ENCODE data around the gene ST7.

Gene ST7

DNA sequence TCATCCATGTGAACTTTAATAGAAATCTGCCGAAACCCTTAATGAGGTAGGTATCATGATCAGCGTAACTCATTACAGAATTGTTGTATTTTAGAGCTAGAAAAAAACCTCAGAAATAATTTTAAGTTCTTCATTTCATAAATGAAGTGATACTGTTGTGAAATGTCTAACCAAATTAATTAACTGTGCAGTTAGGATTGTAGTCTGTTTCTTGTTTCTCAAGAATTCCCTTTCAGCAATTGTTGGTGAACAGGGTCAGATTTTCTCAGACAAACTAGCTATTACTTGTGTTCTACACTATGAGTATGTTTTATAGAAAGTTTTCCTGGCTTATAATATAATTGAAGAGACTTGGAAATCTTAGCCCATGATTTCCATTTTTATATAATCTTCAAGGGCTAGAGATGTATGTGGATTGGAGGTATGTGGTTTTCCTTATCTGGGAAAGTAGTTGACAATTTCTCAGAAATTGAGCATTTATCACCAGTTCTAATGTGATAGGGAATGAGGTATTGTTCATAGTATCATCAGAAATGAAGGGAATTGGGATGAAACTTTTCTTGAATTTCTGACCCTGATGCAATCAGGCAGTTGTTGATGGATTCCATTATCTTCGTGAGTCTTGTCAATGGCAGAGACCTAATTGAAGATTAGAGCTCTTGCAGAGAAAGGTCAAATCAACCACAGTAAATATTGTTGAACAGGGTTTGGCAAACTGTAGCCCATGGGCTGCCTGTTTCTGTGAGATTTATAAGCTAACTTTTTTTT lies 55.0 kb downstream of the ST7 start:
- H3K27me3 ChIP-seq (ENCODE audit: control insufficient read depth, insufficient read depth, low read length) = no peaks in the 10 kb centered on the region
- H3K36me3 ChIP-seq (ENCODE audit: control insufficient read depth, insufficient read depth, low read length) = no peaks in the 10 kb centered on the region
- no peak overlapping the region for H3K27ac ChIP-seq (ENCODE audit: low read depth, low read length)
- H3K4me1 ChIP-seq (ENCODE audit: control insufficient read depth, insufficient read depth, low read length) = peaks cover 8% of the 10 kb centered on the region
- H3K4me3 ChIP-seq (ENCODE audit: low read length) = no peak overlapping the region
- H3K9ac ChIP-seq (ENCODE audit: low read length) = no peak overlapping the region

GRCh38 chr7:117008886-117009531 lies 55.7 kb downstream of the ST7 start:
- H3K27ac ChIP-seq (ENCODE audit: low read depth, low read length) = no peak overlapping the region
- no peaks in the 10 kb centered on the region for H3K36me3 ChIP-seq (ENCODE audit: control insufficient read depth, insufficient read depth, low read length)
- H3K9ac ChIP-seq (ENCODE audit: low read length) = no peak overlapping the region
- no peaks in the 10 kb centered on the region for H3K27me3 ChIP-seq (ENCODE audit: control insufficient read depth, insufficient read depth, low read length)
- H3K4me1 ChIP-seq (ENCODE audit: control insufficient read depth, insufficient read depth, low read length) = peaks cover 8% of the 10 kb centered on the region
- H3K4me3 ChIP-seq (ENCODE audit: low read length) = no peak overlapping the region

GRCh38 chr7:117009705-117010361 lies 56.5 kb downstream of the ST7 start:
- Histone ChIP-seq H3K4me3 (ENCODE audit: low read length) (no peak overlapping the region), H3K27ac (ENCODE audit: low read depth, low read length) (no peak overlapping the region), H3K27me3 (ENCODE audit: control insufficient read depth, insufficient read depth, low read length) (no peaks in the 10 kb centered on the region), H3K36me3 (ENCODE audit: control insufficient read depth, insufficient read depth, low read length) (no peaks in the 10 kb centered on the region), H3K4me1 (ENCODE audit: control insufficient read depth, insufficient read depth, low read length) (peaks cover 8% of the 10 kb centered on the region), H3K9ac (ENCODE audit: low read length) (no peak overlapping the region)

GRCh38 chr7:117010375-117011133 lies 57.3 kb downstream of the ST7 start:
- H3K36me3 ChIP-seq (ENCODE audit: control insufficient read depth, insufficient read depth, low read length) = no peaks in the 10 kb centered on the region
- H3K4me1 ChIP-seq (ENCODE audit: control insufficient read depth, insufficient read depth, low read length) = peaks cover 8% of the 10 kb centered on the region
- H3K9ac ChIP-seq (ENCODE audit: low read length) = no peak overlapping the region
- H3K4me3 ChIP-seq (ENCODE audit: low read length) = no peak overlapping the region
- no peaks in the 10 kb centered on the region for H3K27me3 ChIP-seq (ENCODE audit: control insufficient read depth, insufficient read depth, low read length)
- no peak overlapping the region for H3K27ac ChIP-seq (ENCODE audit: low read depth, low read length)

DNA sequence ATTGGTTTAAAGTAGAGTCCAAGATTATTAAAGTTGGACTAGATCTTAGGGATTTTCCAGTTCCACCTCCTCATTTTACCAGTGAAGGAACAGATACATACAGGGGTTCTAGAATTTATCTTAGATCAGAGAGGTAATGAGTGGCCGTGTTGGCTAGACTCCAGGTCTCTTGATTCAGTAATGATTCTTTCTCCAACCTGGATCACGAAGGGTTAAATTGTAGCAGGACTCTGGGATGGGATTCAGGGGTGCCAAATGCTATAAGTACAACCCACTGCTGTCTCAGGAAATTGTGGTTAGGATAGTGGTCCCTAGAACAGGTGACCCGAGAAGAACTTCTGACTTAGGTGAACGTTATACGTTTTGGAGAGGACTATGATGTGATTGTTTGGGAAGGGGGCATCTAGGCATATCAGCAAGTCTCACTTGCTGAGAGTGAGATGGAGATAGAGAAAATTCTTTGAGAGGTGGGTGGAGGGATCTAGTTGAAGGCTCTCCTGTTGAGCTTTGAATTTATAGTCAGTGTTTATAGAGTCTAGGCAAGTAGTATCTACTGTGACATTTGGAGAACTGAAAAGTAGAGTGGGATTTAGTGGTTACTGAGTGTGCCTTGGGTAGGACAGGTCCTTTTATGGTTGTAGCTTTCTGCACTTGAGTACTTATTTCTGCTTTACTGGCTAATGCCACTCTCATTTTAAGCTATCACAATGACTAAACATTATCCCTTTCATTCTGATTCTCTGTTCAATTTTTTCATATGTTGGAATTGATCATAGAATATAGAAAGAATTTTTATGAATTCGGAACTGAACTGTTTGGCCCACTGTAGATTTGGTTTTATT lies 58.3 kb downstream of the ST7 start:
- Histone ChIP-seq H3K4me3 (ENCODE audit: low read length) (no peak overlapping the region), H3K36me3 (ENCODE audit: control insufficient read depth, insufficient read depth, low read length) (no peaks in the 10 kb centered on the region), H3K27ac (ENCODE audit: low read depth, low read length) (no peak overlapping the region), H3K9ac (ENCODE audit: low read length) (no peak overlapping the region), H3K4me1 (ENCODE audit: control insufficient read depth, insufficient read depth, low read length) (peaks cover 8% of the 10 kb centered on the region), H3K27me3 (ENCODE audit: control insufficient read depth, insufficient read depth, low read length) (no peaks in the 10 kb centered on the region)

DNA sequence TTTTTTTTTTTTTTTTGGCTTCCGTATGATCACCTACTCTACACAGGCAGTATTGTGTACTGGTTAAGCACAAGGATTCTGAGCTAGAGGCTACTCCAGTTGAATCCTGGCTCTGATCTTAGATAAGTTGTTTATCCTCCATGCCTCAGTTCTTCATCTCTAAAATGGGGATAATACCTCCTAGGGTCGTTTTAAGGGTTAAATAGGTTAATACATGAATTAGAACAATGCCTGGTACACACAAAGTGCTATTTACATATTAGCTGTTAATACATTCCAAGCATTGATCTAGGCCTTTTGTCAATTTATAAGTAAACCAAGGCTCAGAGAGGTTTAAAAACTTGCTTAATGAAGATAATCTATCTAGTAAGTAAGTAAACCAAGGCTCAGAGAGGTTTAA lies 59.0 kb downstream of the ST7 start:
- Histone ChIP-seq H3K27me3 (ENCODE audit: control insufficient read depth, insufficient read depth, low read length) (no peaks in the 10 kb centered on the region), H3K9ac (ENCODE audit: low read length) (no peak overlapping the region), H3K4me1 (ENCODE audit: control insufficient read depth, insufficient read depth, low read length) (peaks cover 8% of the 10 kb centered on the region), H3K27ac (ENCODE audit: low read depth, low read length) (no peak overlapping the region), H3K4me3 (ENCODE audit: low read length) (no peak overlapping the region), H3K36me3 (ENCODE audit: control insufficient read depth, insufficient read depth, low read length) (no peaks in the 10 kb centered on the region)

DNA sequence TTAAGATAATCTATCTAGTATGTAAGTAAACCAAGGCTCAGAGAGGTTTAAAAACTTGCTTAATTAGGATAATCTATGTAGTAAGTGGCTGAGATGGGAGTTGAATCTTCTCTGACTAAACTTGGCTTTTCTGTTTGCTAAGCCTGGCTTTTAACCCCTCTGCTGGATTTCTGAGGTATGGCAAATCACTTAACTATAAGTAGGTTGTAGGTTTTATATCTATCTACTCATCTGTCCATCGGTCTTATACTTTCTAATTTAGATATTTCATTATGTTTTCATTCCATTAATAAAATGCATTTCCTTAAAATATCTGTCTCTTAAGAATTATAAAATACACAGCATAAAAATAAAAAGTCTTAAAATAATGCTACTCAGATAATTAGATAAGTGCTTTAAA lies 59.4 kb downstream of the ST7 start:
- no peaks in the 10 kb centered on the region for H3K36me3 ChIP-seq (ENCODE audit: control insufficient read depth, insufficient read depth, low read length)
- no peak overlapping the region for H3K27ac ChIP-seq (ENCODE audit: low read depth, low read length)
- H3K9ac ChIP-seq (ENCODE audit: low read length) = no peak overlapping the region
- H3K4me3 ChIP-seq (ENCODE audit: low read length) = no peak overlapping the region
- H3K27me3 ChIP-seq (ENCODE audit: control insufficient read depth, insufficient read depth, low read length) = no peaks in the 10 kb centered on the region
- H3K4me1 ChIP-seq (ENCODE audit: control insufficient read depth, insufficient read depth, low read length) = peaks cover 8% of the 10 kb centered on the region

DNA sequence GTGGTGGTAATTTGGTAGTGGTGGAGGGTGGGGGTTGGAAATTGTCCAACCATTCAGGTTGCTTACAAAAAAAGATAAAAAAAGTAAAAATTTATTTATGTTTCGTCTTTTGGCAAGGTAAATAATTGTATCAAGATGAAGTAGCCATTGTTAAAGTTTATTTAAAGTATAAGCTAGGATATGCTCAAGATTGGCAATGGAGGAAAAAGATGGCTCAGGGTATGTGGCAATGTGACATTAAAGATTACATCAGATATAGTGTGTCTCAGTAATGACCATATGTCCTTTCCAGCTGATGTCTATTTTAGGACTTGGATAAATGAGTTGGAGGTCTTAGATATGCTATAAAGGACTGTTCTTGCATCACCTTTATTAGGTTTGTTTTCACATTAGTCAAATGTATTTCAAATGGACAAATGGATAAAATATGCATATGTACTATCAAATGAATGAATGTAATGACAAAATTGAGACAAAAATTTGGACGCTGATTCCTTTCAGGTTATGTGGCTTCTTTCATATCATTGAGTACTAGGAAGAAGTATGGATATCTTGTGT lies 60.9 kb downstream of the ST7 start:
- Histone ChIP-seq H3K9ac (ENCODE audit: low read length) (no peak overlapping the region), H3K27me3 (ENCODE audit: control insufficient read depth, insufficient read depth, low read length) (no peaks in the 10 kb centered on the region), H3K4me1 (ENCODE audit: control insufficient read depth, insufficient read depth, low read length) (peaks cover 8% of the 10 kb centered on the region), H3K27ac (ENCODE audit: low read depth, low read length) (no peak overlapping the region), H3K4me3 (ENCODE audit: low read length) (no peak overlapping the region), H3K36me3 (ENCODE audit: control insufficient read depth, insufficient read depth, low read length) (no peaks in the 10 kb centered on the region)

DNA sequence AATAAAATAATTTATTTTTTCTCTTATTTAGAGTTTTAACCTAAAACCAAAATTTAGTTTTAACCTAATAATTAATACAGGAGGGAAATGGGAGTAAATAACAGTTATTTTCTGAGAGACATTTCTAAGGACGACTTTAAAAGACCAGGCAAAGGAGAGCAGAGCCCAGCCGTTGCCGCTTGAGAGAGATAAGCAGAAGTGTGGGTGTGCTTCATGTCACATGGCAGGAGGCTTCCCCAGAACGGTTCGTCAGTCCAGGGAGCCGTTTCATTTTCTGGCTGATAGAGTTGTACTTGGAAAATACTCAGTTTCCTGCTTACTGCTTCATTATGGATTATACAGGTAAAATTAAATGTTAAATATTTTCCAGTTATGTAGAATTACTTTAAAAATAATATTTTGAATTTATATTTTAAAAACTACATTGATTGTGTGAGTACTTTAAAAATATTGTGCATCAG lies 61.4 kb downstream of the ST7 start:
- H3K36me3 ChIP-seq (ENCODE audit: control insufficient read depth, insufficient read depth, low read length) = no peaks in the 10 kb centered on the region
- H3K27ac ChIP-seq (ENCODE audit: low read depth, low read length) = no peak overlapping the region
- H3K27me3 ChIP-seq (ENCODE audit: control insufficient read depth, insufficient read depth, low read length) = no peaks in the 10 kb centered on the region
- no peak overlapping the region for H3K9ac ChIP-seq (ENCODE audit: low read length)
- H3K4me3 ChIP-seq (ENCODE audit: low read length) = no peak overlapping the region
- H3K4me1 ChIP-seq (ENCODE audit: control insufficient read depth, insufficient read depth, low read length) = peaks cover 3% of the 10 kb centered on the region

DNA sequence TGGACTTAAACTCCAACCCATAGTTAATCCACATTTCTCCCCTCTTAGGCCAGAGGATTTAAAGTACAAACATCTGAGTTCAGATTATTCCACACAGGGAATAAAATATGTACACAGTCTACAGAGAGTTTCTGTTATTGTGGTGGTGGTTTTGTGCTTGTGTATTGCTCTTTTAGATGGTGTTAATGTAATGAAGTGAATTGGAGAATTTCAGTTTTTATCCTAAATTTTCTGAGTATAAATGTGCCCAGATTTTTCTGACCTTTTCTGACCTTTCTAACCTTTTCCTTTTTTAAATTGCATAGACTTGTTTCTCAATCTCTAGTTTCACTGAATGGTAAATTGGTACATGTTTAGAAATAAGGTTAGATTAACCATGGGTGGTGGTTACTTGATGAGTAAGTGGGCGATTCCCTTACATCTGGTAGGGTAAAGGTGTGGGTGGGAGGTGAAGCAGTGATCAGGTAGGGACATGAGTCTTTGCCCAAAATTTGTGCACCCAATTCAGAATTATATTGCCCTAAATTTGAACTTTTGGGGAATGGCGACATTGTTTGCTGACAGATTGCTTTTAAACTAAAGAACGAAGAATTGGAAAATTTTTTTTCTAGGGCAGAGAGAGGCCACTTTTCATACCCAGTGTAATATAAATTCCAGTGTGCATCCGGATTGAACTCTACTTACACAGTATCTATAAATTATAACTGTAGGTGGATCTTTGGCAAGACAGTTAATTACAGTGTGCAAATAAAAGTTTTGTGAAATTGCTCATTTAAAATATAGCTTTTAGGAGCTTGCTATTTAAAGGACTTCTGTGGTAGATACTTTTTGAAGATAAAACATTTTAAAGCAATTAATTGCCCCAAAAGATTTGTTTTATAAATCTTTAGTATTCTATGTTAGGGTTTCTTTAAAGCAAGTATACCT lies 62.2 kb downstream of the ST7 start:
- H3K36me3 ChIP-seq (ENCODE audit: control insufficient read depth, insufficient read depth, low read length) = no peaks in the 10 kb centered on the region
- no peak overlapping the region for H3K9ac ChIP-seq (ENCODE audit: low read length)
- no peak overlapping the region for H3K4me3 ChIP-seq (ENCODE audit: low read length)
- H3K4me1 ChIP-seq (ENCODE audit: control insufficient read depth, insufficient read depth, low read length) = peaks cover under 1% of the 10 kb centered on the region
- no peak overlapping the region for H3K27ac ChIP-seq (ENCODE audit: low read depth, low read length)
- no peaks in the 10 kb centered on the region for H3K27me3 ChIP-seq (ENCODE audit: control insufficient read depth, insufficient read depth, low read length)

GRCh38 chr7:117017017-117017451 lies 63.7 kb downstream of the ST7 start:
- Histone ChIP-seq H3K36me3 (ENCODE audit: control insufficient read depth, insufficient read depth, low read length) (no peaks in the 10 kb centered on the region), H3K27me3 (ENCODE audit: control insufficient read depth, insufficient read depth, low read length) (no peaks in the 10 kb centered on the region), H3K4me3 (ENCODE audit: low read length) (no peak overlapping the region), H3K27ac (ENCODE audit: low read depth, low read length) (no peak overlapping the region), H3K4me1 (ENCODE audit: control insufficient read depth, insufficient read depth, low read length) (peaks cover 9% of the 10 kb centered on the region), H3K9ac (ENCODE audit: low read length) (no peak overlapping the region)

Data from rectal smooth muscle tissue (tissue), 1 donor.